ENCODE results near the gene SUSD5. TPM values are rescaled to one million over a fixed set of nuclear protein-coding genes. Genes with fewer than 3 reads are reported as not detected.
"Not testable (repeated sequence)": the region's sequence is repeated elsewhere in the genome, so short reads cannot be mapped to it uniquely, and the experiment has no call there.

SUSD5 gene
- total RNA-seq, 1 donor from 2014 or later = 2.4 TPM

- intact Hi-C loops (cut with DNase I) = no loop called here
- ATAC-seq (ENCODE audit: poor library complexity) (peak; percentile 13), DNase-seq (no peak)
Measured at GRCh38 chr3:33165372-33165771, 53.2 kb downstream of the SUSD5 start.

GRCh38 chr3:33162621-33163020 lies 56.0 kb downstream of the SUSD5 start:
- intact Hi-C loops (cut with DNase I) = not testable (repeated sequence)

DNA sequence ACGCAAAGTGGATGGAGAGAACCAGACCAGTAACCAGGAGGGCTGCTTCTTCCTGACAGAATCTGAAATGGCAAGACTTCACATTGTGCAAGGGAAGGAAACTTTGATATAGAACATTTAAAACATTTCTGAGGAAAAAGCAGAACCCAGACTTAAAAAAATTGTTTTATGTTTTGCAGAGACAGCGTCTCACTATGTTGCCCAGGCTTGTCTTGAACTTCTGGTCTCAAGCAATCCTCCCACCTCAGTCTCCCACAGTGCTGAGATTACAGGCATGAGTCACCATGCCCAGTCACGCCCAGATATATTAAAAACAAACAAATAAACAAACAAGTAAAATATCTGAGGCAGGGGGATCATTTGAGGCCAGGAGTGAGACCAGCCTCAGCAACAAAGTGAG lies 58.6 kb downstream of the SUSD5 start:
- intact Hi-C loops (cut with DNase I) = no loop called here
- no peak for ATAC-seq (ENCODE audit: poor library complexity)
- DNase-seq = no peak

More at GRCh38 chr3:33162621-33163020, 56.0 kb downstream of the SUSD5 start:
- not testable (repeated sequence) for ATAC-seq (ENCODE audit: poor library complexity); DNase-seq

GRCh38 chr3:33159234-33159633 lies 59.4 kb downstream of the SUSD5 start:
- DNase-seq (no peak), ATAC-seq (ENCODE audit: poor library complexity) (peak; percentile 34)
- intact Hi-C loops (cut with DNase I) = no loop called here

DNA sequence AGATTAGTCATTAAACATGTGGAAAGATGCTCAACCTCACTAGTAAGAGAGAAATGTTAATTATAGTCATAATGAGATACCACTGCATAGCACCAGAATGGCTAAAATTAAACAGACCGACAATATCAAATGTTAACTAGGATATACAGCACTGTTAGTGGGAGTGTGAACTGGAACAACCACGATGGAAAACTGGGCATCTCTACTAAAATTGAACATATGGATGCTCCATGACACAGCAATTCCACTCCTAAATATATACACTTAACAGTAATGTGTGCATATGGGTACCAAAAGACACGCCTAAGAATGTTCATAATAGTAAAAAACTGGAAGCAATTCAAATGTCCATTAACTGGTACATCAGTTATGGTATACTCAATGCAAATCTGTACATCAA lies 63.3 kb downstream of the SUSD5 start:
- intact Hi-C loops (cut with DNase I) = no loop called here
- ATAC-seq (ENCODE audit: poor library complexity) (no peak), DNase-seq (no peak)

- intact Hi-C loops (cut with DNase I) = no loop called here
- no peak for ATAC-seq (ENCODE audit: poor library complexity)
- DNase-seq = no peak
Measured at GRCh38 chr3:33153782-33154181, 64.8 kb downstream of the SUSD5 start.

GRCh38 chr3:33152363-33153360 lies 65.9 kb downstream of the SUSD5 start:
- ATAC-seq (ENCODE audit: poor library complexity) (no peak), DNase-seq (no peak)
- intact Hi-C loops (cut with DNase I) = no loop called here

DNA sequence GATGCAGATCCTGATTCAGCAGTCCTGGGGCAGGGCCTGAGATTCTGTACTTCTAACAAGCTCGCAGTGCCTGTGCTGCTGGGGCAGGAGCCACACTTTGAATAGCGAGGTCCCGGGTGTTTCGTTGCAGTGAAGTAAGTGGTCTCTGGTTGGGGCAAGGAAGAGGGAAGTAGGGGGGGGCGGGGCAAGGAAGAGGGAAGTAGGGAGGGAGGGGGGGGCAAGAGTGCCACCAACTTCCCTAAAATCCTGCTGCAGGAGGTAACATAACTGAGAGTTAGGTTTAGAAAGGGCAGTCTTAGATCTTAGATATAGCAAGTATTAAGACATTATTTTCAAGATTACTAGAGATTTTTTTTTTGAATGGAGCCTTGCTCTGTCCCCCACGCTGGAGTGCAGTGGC lies 69.3 kb downstream of the SUSD5 start:
- intact Hi-C loops (cut with DNase I) = no loop called here
- ATAC-seq (ENCODE audit: poor library complexity) (peak; percentile 47), DNase-seq (peak; percentile 65)

- DNase-seq (no peak), ATAC-seq (ENCODE audit: poor library complexity) (peak; percentile 28)
- intact Hi-C loops (cut with DNase I) = no loop called here
Measured at GRCh38 chr3:33146791-33147445, 71.7 kb downstream of the SUSD5 start.

DNA sequence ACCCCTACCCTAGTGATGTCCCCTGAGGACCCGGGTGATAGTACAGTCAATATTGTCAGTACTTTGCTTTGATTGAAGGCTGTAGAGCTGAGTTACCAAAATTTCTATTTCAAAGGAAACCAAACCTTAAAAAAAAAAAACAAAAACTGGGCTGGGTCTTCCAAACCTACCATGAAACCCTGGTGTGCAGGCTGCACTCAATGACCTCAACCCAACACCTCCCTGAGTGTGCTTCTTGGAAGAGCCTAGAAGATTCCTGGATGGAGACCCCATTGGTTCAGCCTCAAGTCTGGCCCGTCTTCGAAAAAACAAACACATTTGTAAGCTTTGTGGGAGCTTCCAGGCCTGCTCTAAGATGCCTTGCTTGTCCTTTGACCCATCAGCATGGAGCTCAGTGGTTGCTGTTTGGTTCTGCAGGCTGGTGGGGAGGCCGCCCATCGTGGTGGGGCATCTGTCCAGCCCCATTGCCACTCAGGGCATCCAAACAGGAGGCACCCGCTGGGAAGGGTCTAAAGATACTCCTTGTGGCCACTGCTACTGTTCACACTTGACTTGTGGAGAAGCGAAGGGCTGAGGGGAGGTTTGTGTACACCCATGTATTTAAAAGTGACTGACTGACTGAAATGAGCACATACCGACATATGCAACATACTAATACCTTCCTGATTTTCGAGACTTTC lies 72.6 kb downstream of the SUSD5 start:
- no peak for ATAC-seq (ENCODE audit: poor library complexity)
- DNase-seq = no peak
- intact Hi-C loops (cut with DNase I) = no loop called here

GRCh38 chr3:33145221-33145900 lies 73.2 kb downstream of the SUSD5 start:
- DNase-seq (no peak), ATAC-seq (ENCODE audit: poor library complexity) (no peak)

DNA sequence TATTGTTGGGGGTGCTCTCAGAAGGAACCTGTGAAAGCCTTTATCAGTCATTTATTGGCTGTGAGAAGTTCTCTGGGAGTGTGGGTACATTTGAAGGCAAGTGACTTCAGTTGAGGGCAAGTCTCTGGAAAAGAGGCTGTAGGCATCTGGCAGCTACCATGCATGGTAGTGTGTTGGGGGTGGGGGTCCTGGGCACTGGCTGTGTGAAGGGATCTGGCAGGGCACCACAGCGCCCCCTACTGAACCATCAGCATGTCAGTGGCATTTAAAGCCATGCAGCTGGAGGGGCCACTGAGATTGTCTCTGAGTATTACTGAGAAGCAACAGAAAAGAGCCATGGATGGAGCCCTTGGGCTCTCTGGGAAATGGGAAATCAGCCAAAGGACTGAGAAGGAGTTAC lies 74.2 kb downstream of the SUSD5 start:
- DNase-seq (no peak), ATAC-seq (ENCODE audit: poor library complexity) (no peak)
- intact Hi-C loops (cut with DNase I) = no loop called here

More at GRCh38 chr3:33145221-33145900, 73.2 kb downstream of the SUSD5 start:
- intact Hi-C loops (cut with DNase I) = no loop called here

GRCh38 chr3:33141006-33141405 lies 77.6 kb downstream of the SUSD5 start:
- no peak for DNase-seq
- ATAC-seq (ENCODE audit: poor library complexity) = no peak
- intact Hi-C loops (cut with DNase I) = no loop called here

DNA sequence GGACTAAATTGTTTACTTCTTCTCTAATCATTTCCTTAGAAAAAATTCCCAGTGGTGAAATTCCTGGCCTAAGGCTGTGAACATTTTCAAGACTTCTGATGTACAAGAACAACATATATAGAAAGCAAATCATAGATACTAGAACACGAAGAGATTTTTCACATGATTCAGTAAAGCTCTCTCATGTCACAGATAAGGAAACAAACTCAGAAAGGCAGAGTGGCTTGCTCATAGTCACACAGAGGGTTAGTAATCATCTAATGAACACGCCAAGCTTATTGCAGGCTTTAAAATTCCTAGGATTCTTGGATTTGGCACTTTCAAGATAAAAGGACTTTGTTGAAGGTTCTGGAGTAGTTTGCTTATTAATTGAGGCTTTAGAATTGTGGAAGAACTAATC lies 78.6 kb downstream of the SUSD5 start:
- ATAC-seq (ENCODE audit: poor library complexity) = no peak
- no peak for DNase-seq
- intact Hi-C loops (cut with DNase I) = no loop called here

DNA sequence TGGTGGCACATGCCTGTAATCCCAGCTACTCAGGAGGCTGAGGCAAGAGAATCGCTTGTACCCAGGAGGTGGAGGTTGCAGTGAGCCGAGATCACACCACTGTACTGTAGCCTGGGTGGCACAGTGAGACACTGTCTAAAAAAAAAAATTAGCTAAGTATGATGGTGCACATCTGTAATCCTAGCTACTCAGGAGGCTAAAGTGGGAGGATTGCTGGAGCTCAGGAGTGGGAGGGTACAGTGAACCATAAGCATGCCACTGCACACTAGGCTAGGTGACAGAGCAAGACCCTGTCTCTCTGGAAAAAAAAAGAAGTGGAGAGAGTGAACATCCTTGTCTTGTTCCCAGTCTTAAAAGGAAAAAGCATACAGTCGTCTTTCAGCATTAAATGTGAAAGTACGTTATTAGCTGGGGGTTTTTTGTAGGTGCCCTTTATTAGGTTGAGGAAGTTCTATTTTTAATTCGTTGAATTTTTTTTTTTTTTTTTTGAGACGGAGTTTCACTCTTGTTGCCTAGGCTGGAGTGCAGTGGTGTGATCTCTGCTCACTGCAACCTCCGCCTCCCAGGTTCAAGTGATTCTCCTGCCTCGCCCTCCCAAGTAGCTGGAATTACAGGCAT lies 79.5 kb downstream of the SUSD5 start:
- DNase-seq; ATAC-seq (ENCODE audit: poor library complexity); intact Hi-C loops (cut with DNase I): not testable (repeated sequence)

DNA sequence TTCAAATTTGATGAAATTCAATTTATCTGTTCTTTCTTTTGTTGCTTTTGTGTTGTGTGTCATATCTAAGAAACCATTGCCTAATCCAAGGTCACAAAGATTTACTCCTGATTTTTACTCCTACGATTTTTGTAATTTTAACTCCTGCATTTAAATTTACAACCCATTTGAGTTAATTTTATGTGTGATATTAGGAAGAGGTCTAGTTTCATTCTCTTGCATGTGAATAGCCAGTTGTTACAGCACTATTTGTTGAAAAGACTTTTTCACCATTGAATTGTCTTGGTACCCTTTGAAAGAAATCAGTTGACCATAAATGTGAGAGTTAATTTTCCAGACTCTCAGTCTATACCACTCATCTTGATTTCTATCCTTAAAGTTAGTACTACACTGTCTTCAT lies 80.9 kb downstream of the SUSD5 start:
- intact Hi-C loops (cut with DNase I) = no loop called here
- no peak for DNase-seq
- no peak for ATAC-seq (ENCODE audit: poor library complexity)

DNA sequence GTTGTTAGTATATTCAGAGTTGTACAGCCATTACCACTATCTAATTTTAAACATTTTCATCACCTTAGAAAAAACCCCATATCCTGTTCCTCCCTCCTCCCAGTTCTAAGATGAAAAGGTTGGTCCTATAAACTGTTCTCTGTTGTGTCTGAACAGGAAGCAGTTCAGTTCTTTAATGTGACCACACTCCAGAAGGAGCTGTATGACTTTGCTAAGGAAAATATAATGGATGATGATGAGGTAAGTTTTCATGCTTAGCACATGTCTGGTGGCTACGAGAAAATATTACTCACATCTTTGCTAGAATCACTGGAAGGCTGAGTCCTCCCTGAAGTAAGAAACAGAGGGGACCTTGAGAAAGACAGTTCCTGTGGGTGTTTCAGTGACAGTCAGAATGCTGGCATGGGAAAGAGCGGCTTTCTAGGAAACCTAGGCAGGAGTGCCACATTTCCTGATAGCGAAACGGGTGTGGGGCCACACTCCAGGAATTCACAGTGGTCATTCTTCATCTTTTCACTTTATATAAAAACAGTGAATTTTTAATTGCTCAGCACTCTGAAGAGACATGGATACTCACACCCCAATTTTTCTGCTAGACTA lies 84.5 kb downstream of the SUSD5 start:
- ATAC-seq (ENCODE audit: poor library complexity) (no peak), DNase-seq (no peak)
- intact Hi-C loops (cut with DNase I) = loop anchor here (5.0 kb wide), 1 partner anchor 238 kb away; no protein-coding TSS in a partner anchor

GRCh38 chr3:33132019-33132360 lies 86.6 kb downstream of the SUSD5 start:
- DNase-seq = no peak
- ATAC-seq (ENCODE audit: poor library complexity) = peak; percentile 15
- intact Hi-C loops (cut with DNase I) = loop anchor here (5.0 kb wide), 1 partner anchor 240 kb away; no protein-coding TSS in a partner anchor

All from Right ventricle myocardium superior (tissue), 1 donor.